Right lobe of liver (tissue), 6 donors: ENCODE data around the gene ZEB1. TPM values are rescaled to one million over a fixed set of nuclear protein-coding genes. Genes with fewer than 3 reads are reported as not detected.
A peak's percentile ranks its signal among the peaks of the same experiment; 100 is the strongest.

Experiments used
- ATAC-seq, 4 donors: fragments of 200-7000 bp; cut with Tn5 transposase; one replicate each; pipeline ENCODE4 v1.9.1; 2020; ENCODE audit warnings: mild to moderate bottlenecking in 4 of 4, moderate library complexity in 4 of 4
- DNase-seq, 3 donors: peaks; one replicate each; pipeline ENCODE4 v3.0.0-alpha.2; 2020
- H3K27ac ChIP-seq, 3 donors: fragments of 200-600 bp; one replicate each; pipeline ENCODE4 v1.8.0; 2022
- H3K27me3 ChIP-seq, 2 donors: fragments of 200-600 bp; one replicate each; pipeline ENCODE4 v1.8.0; 2022
- H3K36me3 ChIP-seq, 4 donors: fragments of 200-600 bp; sonication (generic) in 1 of 4; one replicate each; pipeline versions ENCODE4 v1.5.1 to v1.8.0; 2017 to 2022; ENCODE audit warnings: control low read depth in 1 of 4
- H3K4me1 ChIP-seq, 4 donors: fragments of 200-600 bp; sonication (generic) in 1 of 4; one replicate each; pipeline versions ENCODE4 v1.5.1 to v1.8.0; 2017 to 2022; ENCODE audit warnings: control low read depth in 1 of 4
- H3K4me3 ChIP-seq, 3 donors: fragments of 200-600 bp; one replicate each; pipeline ENCODE4 v1.8.0; 2022
- H3K9me3 ChIP-seq, 4 donors: fragments of 200-600 bp; sonication (generic) in 1 of 4; one replicate each; pipeline versions ENCODE4 v1.5.1 to v1.8.0; 2017 to 2022; ENCODE audit warnings: control low read depth in 1 of 4
- CTCF ChIP-seq, 4 donors: fragments of 200-600 bp in 3 of 4; fragments of 450-650 bp in 1 of 4; IDR thresholded peaks; one replicate each; pipeline versions ENCODE4 v1.5.1 to v1.8.0; 2016 to 2022; ENCODE audit warnings: antibody characterized with exemption in 4 of 4, mild to moderate bottlenecking in 2 of 4
- POLR2A ChIP-seq: fragments of 450-650 bp; IDR thresholded peaks from one replicate; pipeline ENCODE4 v1.6.1; 2017; ENCODE audit warnings: antibody characterized with exemption, mild to moderate bottlenecking
- WGBS: methylation state at CpG from one replicate; pipeline ENCODE4 v1.1.6; 2018; ENCODE audit warnings: low coverage, low lambda C conversion rate; ENCODE audit not compliant: insufficient coverage; ENCODE audit errors: missing lambda C conversion rate; 5-methylcytosine and 5-hydroxymethylcytosine counted together
- intact Hi-C, 2 donors: fragments of 100-400 bp; cut with DNase I; formaldehyde crosslinking; loops; one replicate each; pipeline versions ENCODE4 v1.11.2 to v1.14.1; 2022
- total RNA-seq, 6 experiments: library from RNA; depleted of rRNA in 2 of 6; stranded (reverse); fragments of >200 nt in 2 of 6; fragmentation: NEBNext Ultra II Directional in 3 of 6; extraction: Animal tissue kit (Norgen Biotek cat#: 25700) in 3 of 6; gene quantifications; one replicate each; pipeline versions ENCODE4 v1.1.0 to v1.2.4, GENCODE V29; 2016 to 2023
- donor health status: DM: no; HTN: yes; CAD: no.
- donor health status: DM: no; HTN: no; CAD: no.
- donor health status: DM: no; HTN: no; CAD: no.
- donor health status: DM: no; HTN: yes; CAD: no.
- donor health status: DM: no; HTN: yes; CAD: no.

Gene ZEB1
- total RNA-seq, 6 experiments from 2014 or later = 10.0 to 17.6 (median 13.6) TPM

DNA sequence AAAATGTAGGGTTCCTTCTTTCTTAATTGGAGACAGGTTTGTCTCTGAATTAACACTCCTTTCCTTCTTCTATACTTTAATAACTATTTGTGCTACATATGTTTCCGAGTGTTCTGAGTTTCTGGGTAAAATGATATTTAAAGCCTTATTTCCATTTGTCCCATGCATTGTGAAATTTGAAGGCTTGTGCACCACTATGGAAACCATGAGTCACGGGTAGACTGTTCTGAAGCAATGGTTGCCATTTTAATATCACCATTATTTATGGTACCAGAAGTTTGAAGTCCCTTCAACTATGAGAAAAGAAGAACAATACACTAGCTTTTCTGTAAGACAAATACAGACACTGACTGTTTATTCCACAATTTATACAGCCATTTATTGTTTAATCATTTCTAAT is 44.7 kb upstream of the ZEB1 start:
- no peaks in the 10 kb centered on the region for H3K4me1 ChIP-seq
- no peak for DNase-seq
- no peaks in the 10 kb centered on the region for H3K9me3 ChIP-seq
- ATAC-seq = no peak
- H3K4me3 ChIP-seq = no peak overlapping the region
- intact Hi-C loops = no loop called here
- no peak overlapping the region for H3K27ac ChIP-seq
- no peak for TF ChIP-seq POLR2A
- no peak for TF ChIP-seq CTCF (IDR thresholded peaks at IDR 0.05)
- no peaks in the 10 kb centered on the region for H3K36me3 ChIP-seq
- H3K27me3 ChIP-seq = no peaks in the 10 kb centered on the region
- 60% methylated on average over 2 of the region's 2 CpGs for WGBS

GRCh38 chr10:31278279-31278941 is 40.6 kb upstream of the ZEB1 start:
- ATAC-seq (peak; percentile 56 to 82 (median 76)), DNase-seq (no peak)
- Histone ChIP-seq H3K27ac (no peak overlapping the region), H3K27me3 (no peaks in the 10 kb centered on the region), H3K36me3 (no peaks in the 10 kb centered on the region), H3K4me1 (no peaks in the 10 kb centered on the region), H3K9me3 (no peaks in the 10 kb centered on the region), H3K4me3 (no peak overlapping the region)
- 82% methylated on average over 3 of the region's 3 CpGs for WGBS
- TF ChIP-seq POLR2A = no peak
- TF ChIP-seq CTCF (IDR thresholded peaks at IDR 0.05) = no peak
- intact Hi-C loops = no loop called here

DNA sequence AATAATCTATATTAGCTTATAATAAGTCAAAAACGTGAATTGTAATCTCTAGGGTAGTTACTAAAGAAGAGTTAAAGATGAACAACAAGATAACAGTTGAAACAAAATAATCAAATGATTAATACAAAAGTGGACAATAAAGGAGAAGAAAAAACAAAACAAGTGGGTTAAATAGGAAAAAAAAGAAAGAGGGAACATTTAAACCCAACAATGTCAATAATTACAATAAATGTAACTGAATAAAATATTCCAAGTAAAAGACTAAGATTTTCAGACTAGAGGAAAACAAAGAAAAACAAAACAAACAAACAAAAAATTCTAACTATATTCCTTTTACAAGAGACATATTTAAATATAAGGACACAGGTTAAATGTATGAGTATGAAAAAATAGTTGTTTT is 38.0 kb upstream of the ZEB1 start:
- ATAC-seq (no peak), DNase-seq (no peak)
- H3K9me3 ChIP-seq = no peaks in the 10 kb centered on the region
- WGBS = 20% methylated on average over 1 of the region's 1 CpG
- no peak for TF ChIP-seq CTCF (IDR thresholded peaks at IDR 0.05)
- TF ChIP-seq POLR2A = no peak
- intact Hi-C loops = no loop called here
- no peak overlapping the region for H3K27ac ChIP-seq
- no peaks in the 10 kb centered on the region for H3K27me3 ChIP-seq
- H3K36me3 ChIP-seq = no peaks in the 10 kb centered on the region
- no peak overlapping the region for H3K4me3 ChIP-seq
- no peaks in the 10 kb centered on the region for H3K4me1 ChIP-seq

GRCh38 chr10:31288001-31288400 is 31.0 kb upstream of the ZEB1 start:
- Histone ChIP-seq H3K27ac (no peak overlapping the region), H3K27me3 (no peaks in the 10 kb centered on the region), H3K9me3 (no peaks in the 10 kb centered on the region), H3K36me3 (no peaks in the 10 kb centered on the region), H3K4me1 (no peaks in the 10 kb centered on the region), H3K4me3 (no peak overlapping the region)
- no peak for DNase-seq
- ATAC-seq = no peak
- no peak for TF ChIP-seq CTCF (IDR thresholded peaks at IDR 0.05)
- no peak for TF ChIP-seq POLR2A
- intact Hi-C loops = no loop called here

- Histone ChIP-seq H3K36me3 (no peaks in the 10 kb centered on the region), H3K27ac (no peak overlapping the region), H3K27me3 (no peaks in the 10 kb centered on the region), H3K4me3 (no peak overlapping the region), H3K9me3 (no peaks in the 10 kb centered on the region), H3K4me1 (no peaks in the 10 kb centered on the region)
- TF ChIP-seq CTCF (IDR thresholded peaks at IDR 0.05) (no peak), POLR2A (no peak)
- DNase-seq (no peak), ATAC-seq (no peak)
- intact Hi-C loops = no loop called here
- 50% methylated on average over 1 of the region's 1 CpG for WGBS
Measured at GRCh38 chr10:31288962-31289361, 30.1 kb upstream of the ZEB1 start.
